T-helper 1 cell treated with Interleukin-12 subunit alpha and Interleukin-12 subunit beta and Interleukin-4 antibody, amounts not matched to agents 30 ng/mL and 1 ng/mL, for 36 hours (primary cell): ENCODE results near the gene ANKEF1. TPM values are rescaled to one million over a fixed set of nuclear protein-coding genes. Genes with fewer than 3 reads are reported as not detected.

Experiments used
- intact Hi-C: fragments of 100-400 bp; cut with micrococcal nuclease; formaldehyde crosslinking; loops from one replicate; pipeline ENCODE4 v1.15.1; 2024
- total RNA-seq: library from RNA; stranded (reverse); gene quantifications from 2 replicates; pipeline ENCODE4 v1.2.3, GENCODE V29; 2022

Gene ANKEF1
- total RNA-seq, 1 donor from 2014 or later, result 2.9 TPM

- intact Hi-C loops, result loop anchor here (10.0 kb wide), 1 partner anchor 483 kb away; no protein-coding TSS in a partner anchor
These were observed 3.2 kb upstream of the ANKEF1 start for GRCh38 chr20:10031451-10032215.

- intact Hi-C loops, result loop anchor here (10.0 kb wide), 1 partner anchor 483 kb away; no protein-coding TSS in a partner anchor
These were observed 2.5 kb upstream of the ANKEF1 start for GRCh38 chr20:10032269-10032668.

GRCh38 chr20:10033905-10034650 is 709 bp upstream of the ANKEF1 start:
- intact Hi-C loops, result loop anchor here (2.0 to 10.0 kb wide), 4 partner anchors 55 to 639 kb away; partner anchors contain the start of genes JAG1 and SNAP25

- intact Hi-C loops, result loop anchor here (10.0 kb wide), 1 partner anchor 478 kb away; no protein-coding TSS in a partner anchor
These were observed 1.5 kb downstream of the ANKEF1 start for GRCh38 chr20:10036321-10036720.

- intact Hi-C loops, result no loop called here
These were observed 5.5 kb downstream of the ANKEF1 start for GRCh38 chr20:10040070-10040975.

GRCh38 chr20:10042086-10042485 is 7.3 kb downstream of the ANKEF1 start:
- intact Hi-C loops, result no loop called here

- intact Hi-C loops, result no loop called here
These were observed 12.6 kb downstream of the ANKEF1 start for GRCh38 chr20:10047427-10047826.

GRCh38 chr20:10051185-10051584 is 16.4 kb downstream of the ANKEF1 start:
- intact Hi-C loops, result no loop called here

GRCh38 chr20:10059006-10059405 is 24.2 kb downstream of the ANKEF1 start:
- intact Hi-C loops, result no loop called here

GRCh38 chr20:10060226-10060625 is 25.4 kb downstream of the ANKEF1 start:
- intact Hi-C loops, result no loop called here

- intact Hi-C loops, result no loop called here
These were observed 26.9 kb downstream of the ANKEF1 start for GRCh38 chr20:10061641-10062040.

GRCh38 chr20:10063482-10063881 is 28.7 kb downstream of the ANKEF1 start:
- intact Hi-C loops, result no loop called here

GRCh38 chr20:10064611-10065010 is 29.8 kb downstream of the ANKEF1 start:
- intact Hi-C loops, result no loop called here

GRCh38 chr20:10065154-10065833 is 30.5 kb downstream of the ANKEF1 start:
- intact Hi-C loops, result no loop called here

- intact Hi-C loops, result no loop called here
These were observed 32.5 kb downstream of the ANKEF1 start for GRCh38 chr20:10067321-10067720.

- intact Hi-C loops, result no loop called here
These were observed 39.7 kb downstream of the ANKEF1 start for GRCh38 chr20:10074513-10074912.

- intact Hi-C loops, result no loop called here
These were observed 40.8 kb downstream of the ANKEF1 start for GRCh38 chr20:10075606-10076005.

- intact Hi-C loops, result no loop called here
These were observed 41.6 kb downstream of the ANKEF1 start for GRCh38 chr20:10076126-10077080.

- intact Hi-C loops, result no loop called here
These were observed 42.3 kb downstream of the ANKEF1 start for GRCh38 chr20:10077081-10077471.

GRCh38 chr20:10077886-10078285 is 43.1 kb downstream of the ANKEF1 start:
- intact Hi-C loops, result no loop called here
